Lung (tissue), 12 donors: ENCODE data around the gene TMEM37. TPM values are rescaled to one million over a fixed set of nuclear protein-coding genes. Genes with fewer than 3 reads are reported as not detected.

Experiments
- ATAC-seq: fragments of 200-7000 bp; cut with Tn5 transposase; one replicate; pipeline ENCODE4 v1.9.1; 2020; ENCODE audit warnings: moderate number of reproducible peaks; ENCODE audit not compliant: insufficient read depth, low FRiP score
- DNase-seq, 3 donors: peaks; one replicate each; pipeline ENCODE4 v3.0.0-alpha.2; 2013 to 2017
- H3K27ac ChIP-seq, 2 donors: one replicate each; pipeline ENCODE4 v1.5.1; 2013; ENCODE audit warnings: mild to moderate bottlenecking in 2 of 2, moderate library complexity in 2 of 2, control low read depth in 1 of 2, inconsistent platforms in 1 of 2, low read depth in 1 of 2, low read length in 1 of 2
- H3K27me3 ChIP-seq, 3 donors: one replicate each; pipeline ENCODE4 v1.5.1; 2013; ENCODE audit warnings: low read length in 2 of 3; ENCODE audit not compliant: control insufficient read depth in 3 of 3, insufficient read depth in 3 of 3
- H3K36me3 ChIP-seq, 4 donors: one replicate each; pipeline ENCODE4 v1.5.1; 2013; ENCODE audit warnings: low read length in 4 of 4, mild to moderate bottlenecking in 1 of 4, moderate library complexity in 1 of 4; ENCODE audit not compliant: control insufficient read depth in 4 of 4, insufficient read depth in 4 of 4
- H3K4me1 ChIP-seq, 5 donors: one replicate each; pipeline ENCODE4 v1.5.1; 2013; ENCODE audit warnings: low read length in 5 of 5, mild to moderate bottlenecking in 2 of 5, moderate library complexity in 1 of 5; ENCODE audit not compliant: control insufficient read depth in 5 of 5, insufficient read depth in 5 of 5
- H3K4me3 ChIP-seq: one replicate; pipeline ENCODE4 v1.5.1; 2013; ENCODE audit warnings: mild to moderate bottlenecking, control low read depth, moderate library complexity
- H3K9ac ChIP-seq, 2 donors: one replicate each; pipeline ENCODE4 v1.5.1; 2013; ENCODE audit warnings: low read length in 2 of 2, control low read depth in 1 of 2; ENCODE audit not compliant: insufficient read depth in 1 of 2
- H3K9me3 ChIP-seq, 4 donors: one replicate each; pipeline ENCODE4 v1.5.1; 2013; ENCODE audit warnings: low read length in 3 of 4, mild to moderate bottlenecking in 1 of 4, moderate library complexity in 1 of 4; ENCODE audit not compliant: control insufficient read depth in 4 of 4, insufficient read depth in 3 of 4
- WGBS, 2 donors: extraction: QIAGEN DNeasy Blood & Tissue Kit; methylation state at CpG; one replicate each; pipeline ENCODE4 v1.1.7; 2013; 5-methylcytosine and 5-hydroxymethylcytosine counted together
- polyA plus RNA-seq, 2 donors: library from polyadenylated mRNA; stranded (reverse); fragments of 200-250 nt; gene quantifications; one replicate each; pipeline ENCODE4 v1.2.1, GENCODE V29; 2013
- total RNA-seq, 2 donors: library from RNA; depleted of rRNA in 1 of 2; stranded (reverse); fragments of >200 nt in 1 of 2; gene quantifications; one replicate each; pipeline ENCODE4 v1.2.1, GENCODE V29; 2014 to 2021
- TF ChIP-seq, protein P1 (sequence below): IDR thresholded peaks from 2 replicates; pipeline ENCODE4 v1.5.1; 2012; ENCODE audit warnings: mild to moderate bottlenecking; ENCODE audit errors: control extremely low read depth, extremely low read depth
- donor health status: control.
- donor health status: control.
- donor health status: Bipolar disorder and iron deficiency.
- donor health status: healthy.
- donor health status: DM: yes; HTN: yes; CAD: no.

The TMEM37 gene
- total and polyA plus RNA-seq, 4 donors = 9.9 to 14.3 (median 12.1) TPM

DNA sequence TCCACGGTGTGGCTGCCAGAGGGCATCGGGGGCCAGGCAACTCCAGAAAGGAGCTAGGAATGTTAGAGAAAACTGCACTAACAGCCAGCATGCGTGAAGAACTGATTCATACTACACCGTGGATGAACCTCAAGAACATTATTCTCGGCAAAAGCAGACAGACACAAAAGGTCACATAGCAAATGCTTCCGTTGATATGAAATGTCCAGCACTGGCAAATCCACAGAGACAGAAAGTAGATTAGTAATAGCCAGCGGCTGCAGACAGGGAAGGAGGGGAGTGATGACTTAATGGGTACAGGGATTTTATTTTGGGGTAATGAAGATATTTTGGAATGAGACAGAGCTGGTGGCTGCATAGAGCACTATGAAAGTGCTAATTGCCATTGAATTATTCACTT is 55.2 kb downstream of the TMEM37 start:
- 62 to 68% methylated on average over 7 of the region's 7 CpGs for WGBS, 2 donors
- Histone ChIP-seq H3K9ac (no peak overlapping the region), H3K27ac (peak overlapping the region in 1 of 2 donors; percentile 68), H3K27me3 (no peaks in the 10 kb centered on the region), H3K36me3 (no peaks in the 10 kb centered on the region), H3K4me1 (peaks cover 0 to 42% (median 33%) of the 10 kb centered on the region in 5 donors), H3K9me3 (no peaks in the 10 kb centered on the region), H3K4me3 (no peak overlapping the region)
- TF ChIP-seq, protein P1, sequence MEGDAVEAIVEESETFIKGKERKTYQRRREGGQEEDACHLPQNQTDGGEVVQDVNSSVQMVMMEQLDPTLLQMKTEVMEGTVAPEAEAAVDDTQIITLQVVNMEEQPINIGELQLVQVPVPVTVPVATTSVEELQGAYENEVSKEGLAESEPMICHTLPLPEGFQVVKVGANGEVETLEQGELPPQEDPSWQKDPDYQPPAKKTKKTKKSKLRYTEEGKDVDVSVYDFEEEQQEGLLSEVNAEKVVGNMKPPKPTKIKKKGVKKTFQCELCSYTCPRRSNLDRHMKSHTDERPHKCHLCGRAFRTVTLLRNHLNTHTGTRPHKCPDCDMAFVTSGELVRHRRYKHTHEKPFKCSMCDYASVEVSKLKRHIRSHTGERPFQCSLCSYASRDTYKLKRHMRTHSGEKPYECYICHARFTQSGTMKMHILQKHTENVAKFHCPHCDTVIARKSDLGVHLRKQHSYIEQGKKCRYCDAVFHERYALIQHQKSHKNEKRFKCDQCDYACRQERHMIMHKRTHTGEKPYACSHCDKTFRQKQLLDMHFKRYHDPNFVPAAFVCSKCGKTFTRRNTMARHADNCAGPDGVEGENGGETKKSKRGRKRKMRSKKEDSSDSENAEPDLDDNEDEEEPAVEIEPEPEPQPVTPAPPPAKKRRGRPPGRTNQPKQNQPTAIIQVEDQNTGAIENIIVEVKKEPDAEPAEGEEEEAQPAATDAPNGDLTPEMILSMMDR = no peak
- DNase-seq = no peak
- no peak for ATAC-seq

DNA sequence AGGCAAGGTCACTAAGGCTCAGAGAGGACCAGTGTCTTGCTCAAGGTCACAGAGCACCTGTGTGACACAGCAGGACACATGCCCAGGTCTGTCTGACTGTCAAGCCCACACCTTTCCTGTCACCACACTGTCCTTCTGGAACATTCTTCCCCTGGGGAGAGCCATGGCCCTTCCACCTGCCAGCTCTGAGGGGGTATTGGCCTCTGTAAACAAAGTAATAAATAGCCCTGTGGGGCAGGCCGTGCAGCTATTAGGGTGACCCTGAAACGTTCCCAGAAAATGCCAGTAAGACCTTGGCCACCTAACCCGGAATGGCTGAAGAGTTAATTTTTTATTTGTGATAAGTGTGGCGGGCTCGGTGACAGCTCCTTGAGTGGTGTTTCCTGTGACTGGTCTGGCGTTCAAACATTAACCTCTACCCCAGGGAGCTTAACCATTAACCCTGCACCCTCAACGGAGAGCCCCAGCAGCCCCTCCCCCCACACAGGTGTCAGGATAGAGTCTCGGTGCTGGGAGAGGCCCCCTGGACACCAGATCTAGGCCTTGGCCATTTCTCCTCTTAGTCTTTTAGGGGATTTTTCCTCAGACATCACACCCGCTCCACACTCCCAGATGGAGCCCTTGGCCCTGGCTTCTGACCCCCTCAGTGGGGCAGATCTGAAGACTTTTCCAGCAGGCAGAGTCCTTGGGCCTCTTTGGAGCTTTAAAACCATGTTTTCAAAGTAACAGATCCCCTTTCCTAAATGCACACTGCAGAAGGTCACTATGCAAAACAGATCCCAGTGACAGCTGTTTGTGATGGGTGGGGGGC is 56.0 kb downstream of the TMEM37 start:
- H3K27ac ChIP-seq = peak overlapping the region; percentile 68
- H3K4me3 ChIP-seq = no peak overlapping the region
- DNase-seq (peak; percentile 44 to 77 (median 68)), ATAC-seq (peak; percentile 71)
- TF ChIP-seq, protein P1 = no peak
- H3K27me3 ChIP-seq = no peaks in the 10 kb centered on the region
- no peak overlapping the region for H3K9ac ChIP-seq
- H3K36me3 ChIP-seq = no peaks in the 10 kb centered on the region
- H3K9me3 ChIP-seq = no peaks in the 10 kb centered on the region
- peaks cover 0 to 41% (median 32%) of the 10 kb centered on the region in 5 donors for H3K4me1 ChIP-seq
- 30 to 31% methylated on average over 9 of the region's 9 CpGs for WGBS, 2 donors

Other genes with a start within 250 kb of the TMEM37 start
- gene STEAP3, start 208.0 kb upstream of the TMEM37 start, total RNA-seq = 10 to 100 TPM in 1 of 2 donors, 1 to 10 TPM in 1; 4.3 to 47.8 TPM
- 10 to 100 TPM in 1 of 2 donors, 1 to 10 TPM in 1; 8.1 to 32.1 TPM for gene STEAP3, start 208.0 kb upstream of the TMEM37 start, polyA plus RNA-seq
- gene C2orf76, start 65.0 kb upstream of the TMEM37 start, total RNA-seq = 10 to 100 TPM in 1 of 2 donors, 1 to 10 TPM in 1; 9.1 to 19.5 TPM
- gene C2orf76, start 65.0 kb upstream of the TMEM37 start, polyA plus RNA-seq = 10 to 100 TPM; 15.0 to 24.6 TPM
- 100 to 1,000 TPM; 129 to 179 TPM for gene DBI, start 64.9 kb upstream of the TMEM37 start, total RNA-seq
- gene DBI, start 64.9 kb upstream of the TMEM37 start, polyA plus RNA-seq = 100 to 1,000 TPM; 509 to 633 TPM
- gene SCTR, start 92.6 kb downstream of the TMEM37 start, total RNA-seq = 10 to 100 TPM; 22.3 to 42.7 TPM
- gene SCTR, start 92.6 kb downstream of the TMEM37 start, polyA plus RNA-seq = 10 to 100 TPM in 1 of 2 donors, 1 to 10 TPM in 1; 4.6 to 33.8 TPM
- gene CFAP221, start 112.6 kb downstream of the TMEM37 start, total RNA-seq = 10 to 100 TPM; 42.4 to 63.5 TPM
- gene CFAP221, start 112.6 kb downstream of the TMEM37 start, polyA plus RNA-seq = 10 to 100 TPM in 1 of 2 donors, 1 to 10 TPM in 1; 8.6 to 16.2 TPM
- 1 to 10 TPM; 6.0 to 9.0 TPM for gene TMEM177, start 247.3 kb downstream of the TMEM37 start, total RNA-seq
- gene TMEM177, start 247.3 kb downstream of the TMEM37 start, polyA plus RNA-seq = 1 to 10 TPM; 7.4 to 9.0 TPM